IMR-90 (cell line): ENCODE results near the gene MACROD1. TPM values are rescaled to one million over a fixed set of nuclear protein-coding genes. Genes with fewer than 3 reads are reported as not detected.

ENCODE experiments used
- RFX5 ChIP-seq: IDR thresholded peaks from 2 replicates; pipeline ENCODE4 v1.8.0; 2012; ENCODE audit warnings: low read depth, mild to moderate bottlenecking, low read length, moderate library complexity
- polyA plus RNA-seq, 3 experiments: library from polyadenylated mRNA; depleted of rRNA; stranded (reverse); fragments of >200 nt; gene quantifications; 2 replicates each; pipeline ENCODE4 v1.2.3, GENCODE V29; 2012; ENCODE audit warnings: low replicate concordance in 1 of 3
- total RNA-seq: library from RNA; depleted of rRNA; stranded (reverse); fragments of >200 nt; gene quantifications from 2 replicates; pipeline ENCODE4 v1.2.3, GENCODE V29; 2012
- TF ChIP-seq, protein P1 (sequence below): conservative IDR thresholded peaks from 2 replicates; pipeline ENCODE4 v1.5.1; 2012; ENCODE audit warnings: mild to moderate bottlenecking, low read depth, low read length, improper control_type of control experiment

Gene MACROD1
- total and polyA plus RNA-seq, 2 of the 4 experiments (the other 2 are of a cell fraction) = 2.5 to 9.3 TPM

DNA sequence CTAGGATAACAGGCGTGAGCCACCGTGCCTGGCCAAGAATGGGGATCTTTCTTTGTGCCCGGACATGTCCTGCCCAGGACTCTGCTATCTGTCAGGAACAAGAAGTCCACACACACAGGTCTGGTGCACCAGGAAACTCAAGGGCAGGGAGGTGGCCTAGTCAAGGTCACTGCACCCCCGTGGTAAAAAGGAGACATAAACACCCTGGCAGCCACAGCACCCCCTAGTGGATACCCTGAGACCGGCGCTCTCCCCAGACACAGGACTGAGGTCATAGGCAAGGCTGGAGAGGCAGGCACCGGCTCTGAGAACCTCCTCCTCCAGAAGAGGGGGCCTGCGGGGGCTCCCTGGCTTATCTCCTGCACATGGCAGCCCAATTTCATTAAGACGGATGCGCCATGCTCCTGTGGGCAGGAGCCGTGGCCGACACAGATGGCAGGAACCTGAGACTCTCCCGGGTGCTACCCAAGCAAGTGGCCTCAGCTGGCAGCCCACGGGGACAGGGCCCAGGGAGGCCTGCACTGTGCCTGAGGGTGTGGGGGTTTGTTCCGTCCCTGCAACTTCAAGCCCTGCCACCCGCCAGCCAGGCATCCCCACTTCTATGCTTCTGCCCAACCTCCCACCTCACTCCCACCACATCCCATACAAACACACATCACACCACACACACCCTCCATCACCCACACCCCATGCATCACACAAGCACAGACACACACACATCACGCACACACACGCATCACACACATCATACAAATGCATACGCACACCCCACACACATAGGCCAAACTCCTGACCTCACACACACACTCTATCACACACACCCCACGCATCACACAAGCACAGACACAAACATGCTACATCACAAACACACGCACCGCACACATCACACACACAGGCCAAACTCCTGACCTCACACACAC is 19.6 kb downstream of the MACROD1 start (continued):
- TF ChIP-seq, protein P1, sequence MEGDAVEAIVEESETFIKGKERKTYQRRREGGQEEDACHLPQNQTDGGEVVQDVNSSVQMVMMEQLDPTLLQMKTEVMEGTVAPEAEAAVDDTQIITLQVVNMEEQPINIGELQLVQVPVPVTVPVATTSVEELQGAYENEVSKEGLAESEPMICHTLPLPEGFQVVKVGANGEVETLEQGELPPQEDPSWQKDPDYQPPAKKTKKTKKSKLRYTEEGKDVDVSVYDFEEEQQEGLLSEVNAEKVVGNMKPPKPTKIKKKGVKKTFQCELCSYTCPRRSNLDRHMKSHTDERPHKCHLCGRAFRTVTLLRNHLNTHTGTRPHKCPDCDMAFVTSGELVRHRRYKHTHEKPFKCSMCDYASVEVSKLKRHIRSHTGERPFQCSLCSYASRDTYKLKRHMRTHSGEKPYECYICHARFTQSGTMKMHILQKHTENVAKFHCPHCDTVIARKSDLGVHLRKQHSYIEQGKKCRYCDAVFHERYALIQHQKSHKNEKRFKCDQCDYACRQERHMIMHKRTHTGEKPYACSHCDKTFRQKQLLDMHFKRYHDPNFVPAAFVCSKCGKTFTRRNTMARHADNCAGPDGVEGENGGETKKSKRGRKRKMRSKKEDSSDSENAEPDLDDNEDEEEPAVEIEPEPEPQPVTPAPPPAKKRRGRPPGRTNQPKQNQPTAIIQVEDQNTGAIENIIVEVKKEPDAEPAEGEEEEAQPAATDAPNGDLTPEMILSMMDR = peak; percentile 73
- no peak for TF ChIP-seq RFX5
